Type B pancreatic cell (in vitro differentiated cells): ENCODE measurements around the gene TMEM234. TPM values are rescaled to one million over a fixed set of nuclear protein-coding genes. Genes with fewer than 3 reads are reported as not detected.
"Not testable (repeated sequence)": the region's sequence is repeated elsewhere in the genome, so short reads cannot be mapped to it uniquely, and the experiment has no call there.

ENCODE experiments used
- DNase-seq: peaks from one replicate; pipeline ENCODE4 v3.0.0; 2021; ENCODE audit warnings: mixed read lengths; ENCODE audit not compliant: unreplicated experiment; ENCODE audit errors: extremely low spot score
- H3K27ac Mint-ChIP-seq: 2 replicates; pipeline ENCODE4 v1.8.0; 2021; ENCODE audit warnings: mild to moderate bottlenecking, mixed read lengths
- H3K27me3 Mint-ChIP-seq: 2 replicates; pipeline ENCODE4 v1.8.0; 2021; ENCODE audit warnings: mixed read lengths
- H3K36me3 Mint-ChIP-seq: 2 replicates; pipeline ENCODE4 v1.8.0; 2021; ENCODE audit warnings: mixed read lengths
- H3K4me1 Mint-ChIP-seq: one replicate; pipeline ENCODE4 v1.8.0; 2021; ENCODE audit warnings: mixed read lengths; ENCODE audit not compliant: unreplicated experiment
- H3K4me3 Mint-ChIP-seq: 2 replicates; pipeline ENCODE4 v1.8.0; 2021; ENCODE audit warnings: mild to moderate bottlenecking, mixed read lengths
- H3K9me3 Mint-ChIP-seq: 2 replicates; pipeline ENCODE4 v1.8.0; 2021; ENCODE audit warnings: mixed read lengths
- long read RNA-seq: library from polyadenylated mRNA; unstranded; transcript quantifications from one replicate; pipeline ENCODE4 v2.0.0, GENCODE V29; 2020
- total RNA-seq: library from RNA; stranded (reverse); gene quantifications from 2 replicates; pipeline ENCODE4 v1.2.1, GENCODE V29; 2021; ENCODE audit warnings: low replicate concordance
- TF ChIP-seq, protein P1 (sequence below): fragments of 200-600 bp; sonication (generic); conservative IDR thresholded peaks from 2 replicates; pipeline ENCODE4 v1.5.0; 2021; ENCODE audit warnings: antibody characterized with exemption, mild to moderate bottlenecking

The TMEM234 gene
- 33.9 and 35.4 TPM in 2 replicates for total RNA-seq
- long read RNA-seq, transcript TMEM234-201 (5 exons, 1,082 nt) = major isoform, 18 of 29 reads
- long read RNA-seq, partial matches to known transcripts = 2 of 29 reads
- long read RNA-seq, other reads (novel, unspliced or antisense) = 4 of 29 reads

DNA sequence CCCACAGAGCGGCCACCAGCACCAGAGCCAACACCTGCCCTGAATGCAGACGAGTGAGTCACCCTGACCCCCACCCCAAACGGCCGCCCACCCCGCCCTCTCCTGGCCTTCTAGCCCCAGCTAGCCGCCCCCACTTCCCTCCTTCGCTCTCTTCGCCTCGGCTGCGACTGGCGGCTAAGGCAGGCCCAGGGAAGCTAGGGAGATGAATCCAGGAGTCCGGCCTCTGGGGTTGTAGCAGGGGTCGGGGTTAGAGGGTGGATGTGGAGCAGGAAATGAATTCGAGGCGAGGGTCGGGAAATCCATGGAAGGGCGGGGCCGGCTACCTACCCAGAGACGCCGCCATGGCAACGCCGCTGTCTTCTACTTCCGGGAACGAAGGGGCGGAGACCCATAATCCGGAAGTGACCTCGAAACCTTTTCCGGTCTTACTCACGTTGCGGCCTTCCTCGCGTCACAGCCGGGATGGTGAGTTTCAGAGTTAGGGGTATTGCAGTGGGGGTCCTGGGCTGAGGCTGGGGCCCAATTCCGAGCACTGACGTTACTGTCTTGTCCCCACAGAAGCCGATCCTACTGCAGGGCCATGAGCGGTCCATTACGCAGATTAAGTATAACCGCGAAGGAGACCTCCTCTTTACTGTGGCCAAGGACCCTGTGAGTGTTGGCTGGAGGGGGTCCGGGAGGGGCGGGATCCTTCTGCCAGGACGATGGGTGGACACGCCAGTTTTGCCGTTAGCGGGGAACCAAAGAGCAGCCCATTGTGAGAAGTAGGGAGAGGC lies at the start of gene TMEM234, which contains the start of gene EIF3I:
Gene TMEM234, minus strand, starts transcription at position 374 of the 776 bp plus-strand sequence. Its CDS starts 31 bp downstream, at position 343.
Gene EIF3I, plus strand, starts transcription at position 428 of the 776 bp plus-strand sequence. Its CDS starts 35 bp downstream, at position 463.
- TF ChIP-seq, protein P1, sequence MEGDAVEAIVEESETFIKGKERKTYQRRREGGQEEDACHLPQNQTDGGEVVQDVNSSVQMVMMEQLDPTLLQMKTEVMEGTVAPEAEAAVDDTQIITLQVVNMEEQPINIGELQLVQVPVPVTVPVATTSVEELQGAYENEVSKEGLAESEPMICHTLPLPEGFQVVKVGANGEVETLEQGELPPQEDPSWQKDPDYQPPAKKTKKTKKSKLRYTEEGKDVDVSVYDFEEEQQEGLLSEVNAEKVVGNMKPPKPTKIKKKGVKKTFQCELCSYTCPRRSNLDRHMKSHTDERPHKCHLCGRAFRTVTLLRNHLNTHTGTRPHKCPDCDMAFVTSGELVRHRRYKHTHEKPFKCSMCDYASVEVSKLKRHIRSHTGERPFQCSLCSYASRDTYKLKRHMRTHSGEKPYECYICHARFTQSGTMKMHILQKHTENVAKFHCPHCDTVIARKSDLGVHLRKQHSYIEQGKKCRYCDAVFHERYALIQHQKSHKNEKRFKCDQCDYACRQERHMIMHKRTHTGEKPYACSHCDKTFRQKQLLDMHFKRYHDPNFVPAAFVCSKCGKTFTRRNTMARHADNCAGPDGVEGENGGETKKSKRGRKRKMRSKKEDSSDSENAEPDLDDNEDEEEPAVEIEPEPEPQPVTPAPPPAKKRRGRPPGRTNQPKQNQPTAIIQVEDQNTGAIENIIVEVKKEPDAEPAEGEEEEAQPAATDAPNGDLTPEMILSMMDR = no peak
- Mint-ChIP-seq H3K4me3 (peak within 1 kb of the TSS; percentile 98), H3K27ac (peak within 1 kb of the TSS; percentile 98)

DNA sequence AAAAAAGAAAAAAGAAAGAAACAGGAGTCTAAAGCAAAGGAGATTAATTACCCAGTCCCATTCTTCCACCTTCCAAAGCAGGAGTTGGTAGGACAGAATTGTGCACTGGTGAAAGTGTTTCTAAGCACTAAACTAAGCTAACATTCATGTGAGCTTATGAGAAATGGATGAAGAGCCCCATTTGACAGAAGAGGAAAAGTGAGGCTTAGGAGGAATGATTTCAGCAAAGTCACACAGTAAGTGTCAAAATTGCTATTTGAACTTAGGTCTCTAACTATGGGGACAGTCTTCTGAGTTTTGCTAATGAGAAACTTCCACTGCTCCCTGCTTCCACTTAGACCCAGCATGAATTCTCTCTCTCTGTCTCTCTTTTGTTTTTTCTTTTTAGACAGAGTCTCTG lies 47.6 kb upstream of the TMEM234 start:
- DNase-seq = no peak
- TF ChIP-seq, protein P1 = no peak
- Mint-ChIP-seq H3K27ac (no peak overlapping the region), H3K36me3 (no peaks in the 10 kb centered on the region), H3K27me3 (peaks cover 9% of the 10 kb centered on the region), H3K9me3 (no peaks in the 10 kb centered on the region), H3K4me1 (peaks cover 18% of the 10 kb centered on the region), H3K4me3 (no peak overlapping the region)

More for the DNA sequence above, at the start of gene TMEM234, which contains the start of gene EIF3I:
- DNase-seq = peak; percentile 90
- Mint-ChIP-seq H3K4me1 (peaks cover 18% of the 10 kb centered on the region), H3K27me3 (no peaks in the 10 kb centered on the region), H3K9me3 (no peaks in the 10 kb centered on the region), H3K36me3 (peaks cover 13% of the 10 kb centered on the region)

DNA sequence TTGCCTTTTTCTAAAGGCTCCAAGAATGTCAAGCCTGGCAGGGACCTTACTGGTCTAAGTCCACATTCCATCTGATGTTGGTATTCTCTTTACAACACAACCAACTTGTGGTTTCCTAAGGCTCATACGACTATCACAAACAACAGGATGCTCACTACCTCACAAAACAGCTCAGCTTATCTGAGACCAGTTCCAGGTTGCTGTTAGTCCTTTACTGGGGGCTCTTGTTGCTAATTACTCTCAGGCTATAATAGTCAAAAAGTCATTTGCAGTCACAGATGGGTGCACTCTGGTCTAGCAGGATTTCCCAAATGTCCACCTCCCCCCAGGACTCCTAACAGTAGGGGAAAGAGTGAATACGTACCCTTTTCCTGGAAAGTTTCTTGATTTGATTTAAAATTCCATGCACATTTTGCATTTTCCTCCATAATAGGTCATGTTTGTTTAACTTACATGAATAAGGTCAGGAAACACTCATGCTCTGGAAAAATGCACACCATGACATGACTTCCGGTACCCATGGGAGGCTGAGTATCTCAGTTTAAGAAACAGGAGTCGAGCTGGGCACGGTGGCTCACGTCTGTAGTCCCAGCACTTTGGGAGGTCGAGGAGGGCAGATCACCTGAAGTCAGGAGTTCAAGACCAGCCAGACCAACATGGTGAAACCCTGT lies 44.9 kb upstream of the TMEM234 start:
- H3K27ac Mint-ChIP-seq = no peak overlapping the region
- DNase-seq = no peak
- no peaks in the 10 kb centered on the region for H3K36me3 Mint-ChIP-seq
- no peaks in the 10 kb centered on the region for H3K27me3 Mint-ChIP-seq
- TF ChIP-seq, protein P1 = no peak
- no peaks in the 10 kb centered on the region for H3K9me3 Mint-ChIP-seq
- no peaks in the 10 kb centered on the region for H3K4me1 Mint-ChIP-seq
- H3K4me3 Mint-ChIP-seq = no peak overlapping the region

DNA sequence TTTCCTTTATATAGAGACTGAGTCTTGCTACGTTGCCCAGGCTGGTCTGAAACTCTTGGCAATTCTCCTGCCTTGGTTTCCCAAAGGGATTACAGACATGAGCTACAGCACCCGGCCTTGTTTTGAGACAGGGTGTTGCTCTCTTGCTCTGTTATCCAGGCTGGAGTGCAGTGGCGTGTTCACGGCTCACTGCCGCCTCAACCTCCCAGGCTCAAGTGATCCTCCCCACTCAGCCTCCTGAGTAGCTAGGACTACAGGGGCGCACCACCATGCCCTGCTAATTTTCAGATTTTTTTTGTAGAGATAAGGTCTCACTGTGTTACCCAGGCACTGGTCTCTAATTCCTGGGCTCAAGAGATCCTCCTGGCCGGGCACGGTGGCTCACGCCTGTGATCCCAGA lies 43.7 kb upstream of the TMEM234 start:
- no peak for DNase-seq
- Mint-ChIP-seq H3K4me1 (no peaks in the 10 kb centered on the region), H3K27me3 (no peaks in the 10 kb centered on the region), H3K36me3 (no peaks in the 10 kb centered on the region), H3K4me3 (no peak overlapping the region), H3K9me3 (no peaks in the 10 kb centered on the region), H3K27ac (no peak overlapping the region)
- TF ChIP-seq, protein P1 = no peak

DNA sequence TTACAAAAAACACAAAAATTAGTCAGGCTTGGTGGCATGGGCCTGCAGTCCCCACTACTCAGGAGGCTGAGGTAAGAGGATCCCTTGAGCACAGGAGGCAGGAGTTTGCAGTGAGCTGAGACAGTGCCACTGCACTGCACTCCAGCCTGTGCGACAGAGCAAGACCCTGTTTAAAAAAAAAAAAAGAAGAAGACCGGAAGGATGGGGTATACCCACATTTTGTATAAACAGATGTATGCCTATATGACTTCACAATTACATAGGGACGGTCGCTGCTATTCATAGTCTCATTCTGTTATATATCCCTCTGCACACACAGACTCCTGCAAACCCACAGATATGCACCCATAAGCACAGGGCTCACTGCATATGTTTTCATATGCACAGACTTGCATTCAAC lies 41.6 kb upstream of the TMEM234 start:
- H3K36me3 Mint-ChIP-seq = no peaks in the 10 kb centered on the region
- no peaks in the 10 kb centered on the region for H3K4me1 Mint-ChIP-seq
- H3K27me3 Mint-ChIP-seq = no peaks in the 10 kb centered on the region
- TF ChIP-seq, protein P1 = no peak
- no peak overlapping the region for H3K27ac Mint-ChIP-seq
- H3K4me3 Mint-ChIP-seq = no peak overlapping the region
- H3K9me3 Mint-ChIP-seq = no peaks in the 10 kb centered on the region
- DNase-seq = no peak

GRCh38 chr1:32263236-32263593 lies 41.1 kb upstream of the TMEM234 start:
- H3K27ac Mint-ChIP-seq, H3K27me3 Mint-ChIP-seq, DNase-seq, H3K36me3 Mint-ChIP-seq, H3K4me3 Mint-ChIP-seq, H3K4me1 Mint-ChIP-seq, H3K9me3 Mint-ChIP-seq: not testable (repeated sequence)
